WTC11 (cell line): ENCODE results near the gene SPRY1. TPM values are rescaled to one million over a fixed set of nuclear protein-coding genes. Genes with fewer than 3 reads are reported as not detected.

Experiments used
- ATAC-seq: fragments of 200-7000 bp; cut with Tn5 transposase; 2 replicates; pipeline ENCODE4 v1.10.0; 2021; ENCODE audit warnings: mild to moderate bottlenecking, moderate library complexity
- CTCF ChIA-PET: fragments of 300-600 bp; sonication (Branson Sonifier 250); formaldehyde crosslinking; loops from one replicate; lab custom pipeline; 2021; ENCODE audit warnings: antibody characterized with exemption; lab: Charles Lee
- POLR2A ChIA-PET: fragments of 350-600 bp; sonication (Branson Sonifier 250); formaldehyde crosslinking; loops from one replicate; lab custom pipeline; 2021; ENCODE audit warnings: antibody characterized with exemption; lab: Charles Lee
- DNase-seq: peaks from one replicate; pipeline ENCODE4 v3.0.0; 2021; ENCODE audit warnings: low spot score
- H3K27ac Mint-ChIP-seq: 2 replicates; pipeline ENCODE4 v1.8.0; 2021; ENCODE audit warnings: mixed read lengths
- H3K27me3 Mint-ChIP-seq: 2 replicates; pipeline ENCODE4 v1.8.0; 2021; ENCODE audit warnings: low read depth, mild to moderate bottlenecking, moderate library complexity, mixed read lengths
- H3K36me3 Mint-ChIP-seq: 2 replicates; pipeline ENCODE4 v1.8.0; 2021; ENCODE audit warnings: mixed read lengths
- H3K4me1 Mint-ChIP-seq: 2 replicates; pipeline ENCODE4 v1.8.0; 2022; ENCODE audit warnings: mixed read lengths
- H3K4me3 Mint-ChIP-seq: 2 replicates; pipeline ENCODE4 v1.8.0; 2021; ENCODE audit warnings: mild to moderate bottlenecking, moderate library complexity, mixed read lengths
- H3K9me3 Mint-ChIP-seq: 2 replicates; pipeline ENCODE4 v1.8.0; 2021; ENCODE audit warnings: mixed read lengths
- CBFB ChIP-seq: sonication (generic); formaldehyde crosslinking; IDR thresholded peaks from 2 replicates; pipeline ENCODE4 v1.8.1; 2022; ENCODE audit warnings: mild to moderate bottlenecking, low read depth, missing genetic modification reagents
- E2F4 ChIP-seq: sonication (generic); formaldehyde crosslinking; IDR thresholded peaks from 2 replicates; pipeline ENCODE4 v1.8.1; 2022; ENCODE audit warnings: low read depth, mild to moderate bottlenecking, moderate library complexity, missing genetic modification reagents, borderline replicate concordance
- ESRRA ChIP-seq: sonication (generic); formaldehyde crosslinking; IDR thresholded peaks from 2 replicates; pipeline ENCODE4 v1.8.1; 2022; ENCODE audit warnings: mild to moderate bottlenecking, missing genetic modification reagents, borderline replicate concordance
- FOXP1 ChIP-seq: sonication (generic); formaldehyde crosslinking; IDR thresholded peaks from 2 replicates; pipeline ENCODE4 v1.8.0; 2022; ENCODE audit warnings: missing genetic modification reagents, mild to moderate bottlenecking, moderate library complexity, borderline replicate concordance
- HMGA2 ChIP-seq: fragments of 250-450 bp; sonication (Bioruptor Pico); IDR thresholded peaks from 2 replicates; pipeline ENCODE4 v1.4.0; 2021; ENCODE audit warnings: mild to moderate bottlenecking, moderate library complexity
- IRF2 ChIP-seq: sonication (generic); formaldehyde crosslinking; IDR thresholded peaks from 2 replicates; pipeline ENCODE4 v1.8.0; 2022; ENCODE audit warnings: low read depth, missing genetic modification reagents, borderline replicate concordance
- MXD4 ChIP-seq: fragments of 250-450 bp; sonication (Bioruptor Pico); IDR thresholded peaks from 2 replicates; pipeline ENCODE4 v1.8.0; 2021; ENCODE audit warnings: mild to moderate bottlenecking, moderate library complexity, borderline replicate concordance
- NFYB ChIP-seq: sonication (generic); formaldehyde crosslinking; conservative IDR thresholded peaks from 2 replicates; pipeline ENCODE4 v1.8.0; 2022; ENCODE audit warnings: low read depth, missing genetic modification reagents
- TEAD4 ChIP-seq: sonication (generic); formaldehyde crosslinking; IDR thresholded peaks from 2 replicates; pipeline ENCODE4 v1.8.0; 2022; ENCODE audit warnings: mild to moderate bottlenecking, missing genetic modification reagents
- ZBTB21 ChIP-seq: sonication (generic); formaldehyde crosslinking; IDR thresholded peaks from 2 replicates; pipeline ENCODE4 v1.8.1; 2023; ENCODE audit warnings: mild to moderate bottlenecking, missing genetic modification reagents, borderline replicate concordance
- ZNF425 ChIP-seq: fragments of 250-450 bp; sonication (Bioruptor Pico); conservative IDR thresholded peaks from 2 replicates; pipeline ENCODE4 v1.9.0; 2021; ENCODE audit warnings: mild to moderate bottlenecking
- total RNA-seq: library from RNA; stranded (reverse); gene quantifications from 3 replicates; pipeline ENCODE4 v1.2.3, GENCODE V29; 2021
- TF ChIP-seq, protein P1 (sequence below): sonication (generic); formaldehyde crosslinking; IDR thresholded peaks from 2 replicates; pipeline ENCODE4 v1.8.0; 2022; ENCODE audit warnings: mild to moderate bottlenecking, missing genetic modification reagents
- TF ChIP-seq, protein P2 (sequence below): sonication (generic); formaldehyde crosslinking; IDR thresholded peaks from 2 replicates; pipeline ENCODE4 v1.8.0; 2022; ENCODE audit warnings: mild to moderate bottlenecking, missing genetic modification reagents
- TF ChIP-seq, protein P3 (sequence below): sonication (generic); formaldehyde crosslinking; IDR thresholded peaks from 2 replicates; pipeline ENCODE4 v1.8.1; 2022; ENCODE audit warnings: mild to moderate bottlenecking, moderate library complexity, missing genetic modification reagents
- TF ChIP-seq, protein P4 (sequence below): fragments of 250-450 bp; sonication (Bioruptor Pico); IDR thresholded peaks from 2 replicates; pipeline ENCODE4 v1.9.0; 2021; ENCODE audit warnings: moderate library complexity, mild to moderate bottlenecking, inconsistent platforms, borderline replicate concordance
- TF ChIP-seq, protein P5 (sequence below): sonication (generic); formaldehyde crosslinking; IDR thresholded peaks from 2 replicates; pipeline ENCODE4 v1.8.1; 2022; ENCODE audit warnings: missing genetic modification reagents, borderline replicate concordance

SPRY1 gene
- total RNA-seq, 1 experiment from 2014 or later, result 107 TPM

GRCh38 chr4:123415977-123416376 lies 19.4 kb downstream of the SPRY1 start (continued):
- no peak for TF ChIP-seq E2F4

DNA sequence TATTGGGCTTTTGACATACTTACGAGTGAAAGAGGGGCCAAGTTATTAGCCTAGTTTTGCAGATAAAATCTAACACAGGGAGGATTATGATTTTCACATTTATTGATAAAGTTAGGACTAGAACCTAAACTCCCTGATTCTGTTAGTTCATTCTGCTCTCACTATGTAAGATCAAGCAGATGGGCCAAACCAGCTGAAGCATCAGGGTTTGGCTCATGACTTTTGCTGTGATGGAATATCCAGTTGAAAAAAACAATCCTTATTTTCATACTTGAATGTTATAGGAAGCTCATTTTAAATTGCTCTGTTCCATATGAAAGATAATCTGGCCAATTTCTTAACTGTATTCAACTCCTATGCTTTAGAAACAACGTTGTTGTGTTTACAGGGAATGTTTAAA lies 21.2 kb downstream of the SPRY1 start:
- Mint-ChIP-seq H3K27me3 (no peaks in the 10 kb centered on the region), H3K4me1 (peaks cover 68% of the 10 kb centered on the region), H3K9me3 (no peaks in the 10 kb centered on the region), H3K27ac (peak overlapping the region; percentile 94), H3K36me3 (no peaks in the 10 kb centered on the region), H3K4me3 (peak overlapping the region; percentile 30)
- CTCF ChIA-PET, result interaction anchor here (1.2 to 1.8 kb wide), 3 partner anchors 9 to 26 kb away, joined by 3 to 6 read pairs (median 3); no protein-coding TSS in a partner anchor
- no peak for ATAC-seq
- POLR2A ChIA-PET, result interaction anchor here (1.1 to 1.8 kb wide), 4 partner anchors 11 to 21 kb away, joined by 3 to 9 read pairs (median 5); no protein-coding TSS in a partner anchor
- TF ChIP-seq ZNF425 (CRISPR knock-in tag), result no peak
- TF ChIP-seq, protein P1, sequence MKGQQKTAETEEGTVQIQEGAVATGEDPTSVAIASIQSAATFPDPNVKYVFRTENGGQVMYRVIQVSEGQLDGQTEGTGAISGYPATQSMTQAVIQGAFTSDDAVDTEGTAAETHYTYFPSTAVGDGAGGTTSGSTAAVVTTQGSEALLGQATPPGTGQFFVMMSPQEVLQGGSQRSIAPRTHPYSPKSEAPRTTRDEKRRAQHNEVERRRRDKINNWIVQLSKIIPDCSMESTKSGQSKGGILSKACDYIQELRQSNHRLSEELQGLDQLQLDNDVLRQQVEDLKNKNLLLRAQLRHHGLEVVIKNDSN (CRISPR knock-in tag), result no peak
- no peak for TF ChIP-seq TEAD4 (CRISPR knock-in tag)
- TF ChIP-seq CBFB (CRISPR knock-in tag), result no peak
- no peak for TF ChIP-seq NFYB (CRISPR knock-in tag)
- no peak for TF ChIP-seq IRF2 (CRISPR knock-in tag)
- TF ChIP-seq, protein P2, sequence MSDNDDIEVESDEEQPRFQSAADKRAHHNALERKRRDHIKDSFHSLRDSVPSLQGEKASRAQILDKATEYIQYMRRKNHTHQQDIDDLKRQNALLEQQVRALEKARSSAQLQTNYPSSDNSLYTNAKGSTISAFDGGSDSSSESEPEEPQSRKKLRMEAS, result no peak
- TF ChIP-seq, protein P3, sequence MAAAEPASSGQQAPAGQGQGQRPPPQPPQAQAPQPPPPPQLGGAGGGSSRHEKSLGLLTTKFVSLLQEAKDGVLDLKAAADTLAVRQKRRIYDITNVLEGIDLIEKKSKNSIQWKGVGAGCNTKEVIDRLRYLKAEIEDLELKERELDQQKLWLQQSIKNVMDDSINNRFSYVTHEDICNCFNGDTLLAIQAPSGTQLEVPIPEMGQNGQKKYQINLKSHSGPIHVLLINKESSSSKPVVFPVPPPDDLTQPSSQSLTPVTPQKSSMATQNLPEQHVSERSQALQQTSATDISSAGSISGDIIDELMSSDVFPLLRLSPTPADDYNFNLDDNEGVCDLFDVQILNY (CRISPR knock-in tag), result no peak
- TF ChIP-seq, protein P4, sequence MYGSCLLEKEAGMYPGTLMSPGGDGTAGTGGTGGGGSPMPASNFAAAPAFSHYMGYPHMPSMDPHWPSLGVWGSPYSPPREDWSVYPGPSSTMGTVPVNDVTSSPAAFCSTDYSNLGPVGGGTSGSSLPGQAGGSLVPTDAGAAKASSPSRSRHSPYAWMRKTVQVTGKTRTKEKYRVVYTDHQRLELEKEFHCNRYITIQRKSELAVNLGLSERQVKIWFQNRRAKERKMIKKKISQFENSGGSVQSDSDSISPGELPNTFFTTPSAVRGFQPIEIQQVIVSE, result no peak
- TF ChIP-seq ZBTB21 (CRISPR knock-in tag), result no peak
- no peak for TF ChIP-seq FOXP1
- no peak for TF ChIP-seq ESRRA (CRISPR knock-in tag)
- no peak for TF ChIP-seq E2F4
- no peak for TF ChIP-seq HMGA2 (CRISPR knock-in tag)
- TF ChIP-seq, protein P5, sequence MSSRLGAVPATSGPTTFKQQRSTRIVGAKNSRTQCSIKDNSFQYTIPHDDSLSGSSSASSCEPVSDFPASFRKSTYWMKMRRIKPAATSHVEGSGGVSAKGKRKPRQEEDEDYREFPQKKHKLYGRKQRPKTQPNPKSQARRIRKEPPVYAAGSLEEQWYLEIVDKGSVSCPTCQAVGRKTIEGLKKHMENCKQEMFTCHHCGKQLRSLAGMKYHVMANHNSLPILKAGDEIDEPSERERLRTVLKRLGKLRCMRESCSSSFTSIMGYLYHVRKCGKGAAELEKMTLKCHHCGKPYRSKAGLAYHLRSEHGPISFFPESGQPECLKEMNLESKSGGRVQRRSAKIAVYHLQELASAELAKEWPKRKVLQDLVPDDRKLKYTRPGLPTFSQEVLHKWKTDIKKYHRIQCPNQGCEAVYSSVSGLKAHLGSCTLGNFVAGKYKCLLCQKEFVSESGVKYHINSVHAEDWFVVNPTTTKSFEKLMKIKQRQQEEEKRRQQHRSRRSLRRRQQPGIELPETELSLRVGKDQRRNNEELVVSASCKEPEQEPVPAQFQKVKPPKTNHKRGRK, result no peak
- no peak for TF ChIP-seq MXD4 (CRISPR knock-in tag)
- DNase-seq, result no peak
